ENCODE results near the gene AANAT. TPM values are rescaled to one million over a fixed set of nuclear protein-coding genes. Genes with fewer than 3 reads are reported as not detected.
A peak's percentile ranks its signal among the peaks of the same experiment; 100 is the strongest.

AANAT gene
- total RNA-seq, 1 donor from 2014 or later, result not detected

- DNase-seq, result peak; percentile 36
These were observed 24.8 kb upstream of the AANAT start for GRCh38 chr17:76442341-76443338.

- DNase-seq, result peak; percentile 22
These were observed 22.7 kb upstream of the AANAT start for GRCh38 chr17:76444518-76445311.

DNA sequence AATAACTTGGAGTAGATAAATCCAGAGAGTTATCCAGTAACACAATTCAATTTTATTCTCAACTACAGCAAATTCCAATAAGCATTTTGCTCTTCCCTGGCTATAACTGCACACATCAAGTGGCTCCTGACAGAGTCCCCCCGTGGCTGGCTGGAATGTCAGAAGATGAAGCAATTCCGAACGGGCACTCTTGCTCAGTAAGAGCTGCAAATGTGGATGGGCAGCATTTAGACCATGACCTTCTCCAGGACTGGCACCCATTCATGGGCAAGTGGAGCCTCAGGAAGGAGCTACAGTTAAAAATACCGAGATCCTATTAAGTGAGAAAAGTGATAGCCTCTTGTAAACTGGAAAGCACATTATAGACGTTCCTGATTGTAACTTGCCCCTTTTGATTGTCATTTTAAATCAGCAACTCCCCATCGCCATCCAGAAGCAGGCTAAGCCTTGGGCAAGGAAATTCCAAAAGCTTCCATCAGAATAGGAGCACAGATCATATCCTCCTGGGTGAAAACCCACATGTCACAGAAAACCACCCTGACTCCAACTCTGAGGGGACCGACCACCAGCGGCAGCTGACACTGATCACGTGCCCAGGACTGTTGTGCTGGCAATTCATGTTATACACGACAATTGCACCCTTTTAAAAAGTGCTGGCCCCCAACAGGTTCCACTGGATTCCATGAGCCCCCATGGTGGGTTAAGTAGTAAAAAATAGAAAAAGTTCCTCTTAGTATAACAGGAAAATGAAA, 21.5 kb upstream of the AANAT start:
- DNase-seq, result no peak

- peak; percentile 52 for DNase-seq
These were observed 20.8 kb upstream of the AANAT start for GRCh38 chr17:76446449-76447231.

DNA sequence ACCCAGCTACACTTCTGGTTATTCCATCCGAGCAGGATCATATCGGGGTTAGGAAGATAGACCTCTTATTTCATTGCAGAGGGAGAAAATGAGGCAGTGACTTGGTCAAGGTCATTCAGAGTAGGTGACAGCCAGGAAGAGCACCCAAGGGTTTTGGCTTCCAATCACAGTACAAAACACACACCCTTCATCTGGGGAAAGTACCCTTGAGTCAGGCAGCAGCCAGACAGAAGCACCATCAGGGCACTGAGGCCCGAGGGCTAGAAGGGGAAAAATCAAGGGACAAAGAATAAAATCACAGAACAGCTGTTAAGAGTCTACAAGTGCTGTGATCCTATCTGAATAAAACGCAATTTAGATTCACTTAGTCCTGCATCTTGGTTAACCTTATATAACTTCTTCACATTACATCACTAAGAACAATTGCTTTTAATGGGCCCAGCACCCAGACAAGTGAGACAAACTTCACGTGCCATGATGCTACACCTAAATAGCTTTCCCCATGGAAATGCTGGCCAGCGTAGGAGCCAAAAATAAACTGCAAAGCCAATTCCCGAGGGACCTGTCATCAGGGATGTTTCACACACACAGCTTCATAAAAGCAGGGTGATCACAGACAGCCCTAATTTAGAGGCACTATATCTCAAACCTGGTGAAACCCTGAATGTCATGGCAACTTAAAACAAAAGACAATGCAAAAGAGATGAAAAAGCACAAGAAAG, 19.3 kb upstream of the AANAT start:
- DNase-seq, result no peak

- DNase-seq, result no peak
These were observed 18.3 kb upstream of the AANAT start for GRCh38 chr17:76449126-76449525.

DNA sequence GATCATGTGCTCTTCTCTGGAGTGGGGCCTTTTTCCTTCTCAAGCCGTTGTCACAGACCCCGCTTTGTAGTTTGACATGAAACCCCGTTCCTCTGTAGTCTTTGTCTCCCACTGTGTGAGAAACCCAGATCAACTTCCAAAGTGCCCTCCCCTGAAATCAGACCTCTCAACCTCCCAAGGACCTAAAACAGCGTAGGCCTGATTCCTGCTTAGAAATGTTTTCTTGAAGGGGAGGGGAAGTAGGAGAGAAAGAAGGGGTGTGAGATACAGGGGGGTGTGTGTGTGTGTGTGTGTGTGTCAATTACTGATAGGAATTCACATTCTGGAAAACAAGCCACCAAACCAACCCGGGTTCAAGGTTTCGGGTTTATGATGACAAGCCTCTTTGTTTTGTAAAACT, 15.9 kb upstream of the AANAT start:
- no peak for DNase-seq

- peak; percentile 30 for DNase-seq
These were observed 15.2 kb upstream of the AANAT start for GRCh38 chr17:76452127-76452659.

GRCh38 chr17:76452660-76453430, 14.6 kb upstream of the AANAT start, which contains the start of gene UBE2O:
Gene UBE2O, minus strand, starts transcription at chr17:76453152. Its CDS starts 11 bp downstream, at chr17:76453141.
- peak; percentile 90 for DNase-seq

DNA sequence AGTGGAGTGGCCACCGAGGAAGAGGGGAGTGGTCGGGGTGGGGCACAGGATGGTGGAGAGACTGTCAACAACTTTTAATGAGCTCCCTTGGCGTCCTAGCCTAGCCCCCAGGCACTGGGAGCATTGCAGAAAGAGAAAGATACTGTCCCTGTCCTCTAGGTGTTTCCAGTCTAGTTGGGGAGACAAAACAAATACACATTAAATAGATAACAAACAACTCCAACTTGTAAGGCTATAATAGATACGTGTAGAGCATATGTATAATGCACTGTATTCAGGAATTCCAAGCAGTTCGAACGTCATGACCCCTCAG, 14.0 kb upstream of the AANAT start:
- no peak for DNase-seq

DNA sequence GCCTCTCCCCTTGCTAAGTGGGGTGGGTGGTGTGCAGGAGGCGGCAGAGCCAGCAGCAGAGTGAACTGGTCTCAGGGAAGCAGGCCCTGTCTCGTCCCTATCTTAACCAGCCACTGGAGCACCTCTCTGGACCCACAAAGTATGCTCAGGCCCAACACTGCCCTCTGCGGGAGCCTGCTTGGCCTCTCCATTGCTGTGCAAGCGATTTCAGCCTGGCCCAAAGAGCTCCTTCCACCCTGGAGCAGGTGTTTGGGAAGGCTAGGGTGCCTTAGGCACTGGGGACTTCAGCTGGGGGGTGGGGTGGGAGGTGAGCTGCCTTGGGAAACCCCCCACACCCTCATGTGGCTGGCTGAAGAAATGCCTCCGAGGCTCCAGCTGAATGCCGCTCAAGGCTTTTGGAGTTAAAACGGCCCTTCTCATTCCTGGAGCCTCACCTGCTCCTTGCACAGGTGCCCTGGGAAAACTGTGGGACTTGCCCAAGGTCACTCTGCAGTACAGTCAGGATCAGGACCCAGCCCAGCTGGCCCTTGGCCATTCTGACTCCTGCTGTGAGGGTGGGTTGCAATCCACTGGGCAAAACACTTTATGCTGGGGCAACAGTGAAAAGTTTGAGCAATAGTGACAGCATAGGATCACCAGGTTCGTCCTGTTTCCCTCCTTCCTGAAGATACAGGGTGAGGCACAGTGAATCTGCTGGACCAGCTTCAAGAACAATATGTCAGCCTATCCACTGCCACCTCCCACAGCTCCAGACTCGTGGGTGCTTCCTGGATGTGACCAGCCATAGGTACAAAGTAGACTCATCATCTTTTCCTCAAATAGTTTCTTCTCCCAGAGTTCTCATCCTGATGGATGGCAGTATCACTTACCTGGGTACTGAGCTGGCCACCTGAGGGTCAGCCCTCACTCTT, 8.6 kb upstream of the AANAT start:
- peak; percentile 79 for DNase-seq

DNA sequence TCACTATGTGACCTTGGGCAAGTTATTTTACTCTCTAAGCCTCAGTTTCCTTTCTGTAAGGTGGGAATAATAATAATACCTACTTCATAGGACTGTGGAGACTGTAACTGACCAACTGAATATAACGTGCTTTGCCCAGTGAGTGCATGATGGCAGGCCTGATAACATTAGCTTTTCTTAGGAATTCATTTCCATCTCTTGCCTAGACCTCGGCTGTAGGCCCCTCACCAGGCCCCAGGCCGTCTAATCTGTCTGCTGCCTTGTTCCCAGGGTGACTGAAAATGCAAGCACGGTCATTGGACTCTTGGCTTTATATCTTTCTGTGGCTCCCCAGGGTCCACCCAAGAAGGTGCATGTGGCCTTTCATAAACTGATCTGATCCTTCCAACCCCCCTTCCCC, 7.7 kb upstream of the AANAT start:
- no peak for DNase-seq

DNA sequence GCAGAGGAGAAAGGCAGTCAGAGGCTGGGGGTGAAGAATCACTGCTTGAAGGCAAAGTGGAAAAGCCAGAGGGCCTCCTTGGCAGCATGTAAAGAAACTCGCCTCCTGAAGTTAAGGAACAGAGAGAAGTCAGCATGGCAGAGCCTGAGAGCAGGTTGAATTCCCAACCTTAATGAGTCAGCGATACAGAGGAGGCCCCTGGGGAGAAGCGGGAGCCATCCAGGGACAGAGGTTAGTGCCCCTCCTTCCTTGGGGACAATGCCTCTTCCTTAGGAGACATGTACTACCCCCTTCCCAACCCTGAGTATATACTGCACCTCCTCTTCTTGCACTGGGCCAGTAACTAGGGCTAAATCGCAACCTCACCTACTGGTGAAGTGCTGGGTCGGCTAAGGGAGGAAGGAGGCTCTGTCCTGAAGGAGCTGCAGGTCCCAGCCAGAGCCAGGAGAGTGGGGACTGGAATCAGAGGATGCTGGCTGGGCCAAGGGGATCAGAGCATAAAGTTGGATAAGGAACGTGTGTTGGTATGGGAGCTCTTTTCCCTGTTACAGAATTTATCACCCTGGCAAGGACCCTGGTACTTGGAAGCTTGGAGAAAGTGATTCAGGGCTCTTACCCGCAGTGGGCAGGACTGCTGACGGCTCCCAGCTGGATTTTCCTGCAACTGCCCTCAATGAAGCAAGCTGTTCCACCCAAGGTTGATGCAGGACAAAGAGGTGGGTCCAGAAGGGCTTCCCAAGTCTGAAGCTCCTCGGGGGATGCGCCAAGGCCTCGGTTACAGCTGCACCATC, 5.4 kb upstream of the AANAT start:
- no peak for DNase-seq

GRCh38 chr17:76462556-76463290, 4.7 kb upstream of the AANAT start:
- no peak for DNase-seq

GRCh38 chr17:76466775-76467130, 650 bp upstream of the AANAT start:
- no peak for DNase-seq

DNA sequence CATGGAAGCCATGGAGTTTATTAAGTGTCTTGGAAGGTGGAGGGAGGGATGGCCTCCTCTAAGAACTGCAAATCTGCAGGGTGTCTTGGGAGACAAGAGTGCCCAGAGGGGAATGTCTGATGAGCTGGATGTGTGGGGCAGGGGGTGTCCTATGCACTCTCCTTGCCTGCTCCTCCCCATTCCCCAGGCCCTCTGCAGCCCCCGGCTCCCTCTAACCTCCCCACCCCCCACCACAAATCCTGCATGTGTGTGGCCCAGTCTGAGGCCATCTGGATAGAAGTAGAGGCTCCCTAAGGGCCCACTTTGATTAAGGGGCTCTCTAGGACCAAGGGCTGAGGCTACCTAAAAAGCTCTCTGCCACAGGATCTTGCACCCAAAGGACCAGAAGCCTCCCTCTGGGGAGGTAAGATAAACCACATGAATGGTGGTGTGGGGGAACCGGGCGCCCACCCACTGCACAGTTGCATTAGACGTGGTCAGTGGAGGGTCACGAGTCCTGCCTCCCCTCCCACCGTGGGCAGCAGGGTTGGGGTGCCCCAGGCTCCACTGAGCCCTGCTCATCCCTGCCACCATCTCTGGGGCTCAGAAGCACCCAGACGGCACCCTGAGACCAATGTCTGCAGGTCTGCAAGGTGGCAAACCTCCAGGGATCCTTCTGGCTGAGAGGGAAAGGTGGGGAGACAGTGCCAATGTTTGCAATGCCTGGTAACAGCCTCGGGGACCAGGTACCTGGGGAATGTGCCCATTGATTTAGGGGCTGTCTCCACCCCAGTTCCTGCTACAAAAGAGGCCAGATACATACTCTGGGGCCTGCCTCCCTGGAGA, 618 bp downstream of the AANAT start:
- no peak for DNase-seq

DNA sequence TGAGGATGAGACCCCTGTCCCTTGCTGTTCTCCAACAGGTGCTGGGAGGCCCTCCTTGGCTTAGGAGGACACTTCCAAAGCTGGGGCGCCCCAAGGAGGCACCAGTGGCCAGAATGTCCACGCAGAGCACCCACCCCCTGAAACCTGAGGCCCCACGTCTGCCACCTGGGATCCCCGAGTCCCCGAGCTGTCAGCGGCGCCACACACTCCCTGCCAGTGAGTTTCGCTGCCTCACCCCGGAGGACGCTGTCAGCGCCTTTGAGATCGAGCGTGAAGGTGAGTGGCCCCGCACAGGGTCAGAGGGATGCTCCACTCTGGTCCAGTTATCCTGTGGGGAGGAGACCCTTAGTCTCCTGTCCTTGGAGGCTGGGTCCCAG, 1.2 kb downstream of the AANAT start:
- no peak for DNase-seq
